BJ (cell line): Measurements from ENCODE around the gene SPACA9. TPM values are rescaled to one million over a fixed set of nuclear protein-coding genes. Genes with fewer than 3 reads are reported as not detected.

Experiments used
- CTCF ChIA-PET: fragments of 350-600 bp; formaldehyde crosslinking; extraction: SDS; loops from one replicate; lab custom pipeline; 2021; ENCODE audit warnings: antibody characterized with exemption, inconsistent platforms; lab: Yijun Ruan, JAX
- POLR2A ChIA-PET: fragments of 300-600 bp; sonication (Branson Sonifier 250); formaldehyde crosslinking; extraction: SDS; loops from one replicate; lab custom pipeline; 2021; ENCODE audit warnings: antibody characterized with exemption; lab: Charles Lee
- DNase-seq: peaks from one replicate; pipeline ENCODE4 v3.0.0-alpha.2; 2011; ENCODE audit warnings: low read depth
- H3K27me3 ChIP-seq: 2 replicates; pipeline ENCODE4 v1.6.0; 2011; ENCODE audit warnings: low read length; ENCODE audit not compliant: control insufficient read depth, insufficient read depth
- H3K36me3 ChIP-seq: 2 replicates; pipeline ENCODE4 v1.5.1; 2011; ENCODE audit warnings: low read length; ENCODE audit not compliant: control insufficient read depth, insufficient read depth
- H3K4me3 ChIP-seq: 2 replicates; pipeline ENCODE4 v1.5.1; 2011; ENCODE audit warnings: low read depth, mild to moderate bottlenecking, control low read depth, low read length
- CTCF ChIP-seq: IDR thresholded peaks from 2 replicates; pipeline ENCODE4 v1.5.1; 2011; ENCODE audit warnings: low read depth, mild to moderate bottlenecking, control low read depth, inconsistent platforms, low read length, moderate library complexity; ENCODE audit not compliant: insufficient read depth
- polyA plus RNA-seq: library from polyadenylated mRNA; depleted of rRNA; stranded (reverse); fragments of >200 nt; gene quantifications from 2 replicates; pipeline ENCODE4 v1.2.3, GENCODE V29; 2011

Gene SPACA9
- polyA plus RNA-seq, 1 experiment, result 5.1 TPM

DNA sequence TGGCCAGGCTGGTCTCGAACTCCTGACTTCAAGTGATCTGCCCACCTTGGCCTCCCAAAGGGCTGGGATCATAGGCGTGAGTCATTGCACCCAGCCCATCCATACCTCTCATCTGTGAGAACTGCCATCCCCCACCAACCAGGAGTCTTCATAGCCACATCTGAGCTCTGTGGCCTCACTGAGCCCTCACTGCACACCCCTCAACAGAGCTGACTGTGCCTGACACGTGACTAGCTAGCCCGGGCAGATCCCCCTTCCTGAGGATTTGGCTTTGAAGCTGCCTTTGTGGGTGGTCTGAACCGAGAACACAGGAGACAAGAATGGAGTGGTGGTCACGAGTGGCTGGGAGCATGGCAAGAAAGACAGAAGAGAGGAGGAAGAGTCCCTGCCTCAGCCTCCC is 16.2 kb upstream of the SPACA9 start:
- no peak for TF ChIP-seq CTCF
- peaks cover 15% of the 10 kb centered on the region for H3K27me3 ChIP-seq
- ChIA-PET POLR2A (no interaction called here), CTCF (interaction anchor here (1.0 kb wide), 1 partner anchor 9 kb away, joined by 3 read pairs; no protein-coding TSS in a partner anchor)
- H3K36me3 ChIP-seq, result no peaks in the 10 kb centered on the region
- DNase-seq, result no peak
- no peak overlapping the region for H3K4me3 ChIP-seq

- H3K4me3 ChIP-seq, result no peak overlapping the region
- TF ChIP-seq CTCF, result no peak
- no peaks in the 10 kb centered on the region for H3K36me3 ChIP-seq
- DNase-seq, result no peak
- CTCF ChIA-PET, result interaction anchor here (1.0 kb wide), 1 partner anchor 9 kb away, joined by 3 read pairs; no protein-coding TSS in a partner anchor
- H3K27me3 ChIP-seq, result peaks cover 15% of the 10 kb centered on the region
- POLR2A ChIA-PET, result no interaction called here
Measured at GRCh38 chr9:132863096-132863495, 15.6 kb upstream of the SPACA9 start.

GRCh38 chr9:132864277-132864676 is 14.4 kb upstream of the SPACA9 start:
- no peaks in the 10 kb centered on the region for H3K36me3 ChIP-seq
- no peak overlapping the region for H3K4me3 ChIP-seq
- no peak for TF ChIP-seq CTCF
- POLR2A ChIA-PET, result no interaction called here
- peaks cover 10% of the 10 kb centered on the region for H3K27me3 ChIP-seq
- DNase-seq, result no peak
- CTCF ChIA-PET, result no interaction called here

GRCh38 chr9:132864691-132865090 is 14.0 kb upstream of the SPACA9 start:
- peaks cover 10% of the 10 kb centered on the region for H3K27me3 ChIP-seq
- TF ChIP-seq CTCF, result no peak
- no peak for DNase-seq
- CTCF ChIA-PET, result no interaction called here
- H3K36me3 ChIP-seq, result no peaks in the 10 kb centered on the region
- POLR2A ChIA-PET, result no interaction called here
- H3K4me3 ChIP-seq, result no peak overlapping the region

GRCh38 chr9:132866898-132867297 is 11.8 kb upstream of the SPACA9 start:
- TF ChIP-seq CTCF, result no peak
- no peak for DNase-seq
- CTCF ChIA-PET, result interaction anchor here (0.9 kb wide), 1 partner anchor 67 kb away, joined by 3 read pairs; no protein-coding TSS in a partner anchor
- POLR2A ChIA-PET, result no interaction called here
- peaks cover 4% of the 10 kb centered on the region; the same call in 1 of the 2 replicates for H3K27me3 ChIP-seq
- no peaks in the 10 kb centered on the region for H3K36me3 ChIP-seq
- H3K4me3 ChIP-seq, result no peak overlapping the region
